Head of caudate nucleus (tissue), 42 donors: ENCODE data around the gene TIAM2.
"Not testable (repeated sequence)": the region's sequence is repeated elsewhere in the genome, so short reads cannot be mapped to it uniquely, and the experiment has no call there.

Experiments
- DNase-seq, 42 donors: peaks; one replicate each; pipeline versions ENCODE4 v3.0.0 to v3.0.0-alpha.2; 2020 to 2021; ENCODE audit warnings: mixed read lengths in 7 of 42
- intact Hi-C: fragments of 100-400 bp; cut with DNase I; formaldehyde crosslinking; loops from one replicate; pipeline ENCODE4 v1.15.0; 2022

The TIAM2 gene

DNA sequence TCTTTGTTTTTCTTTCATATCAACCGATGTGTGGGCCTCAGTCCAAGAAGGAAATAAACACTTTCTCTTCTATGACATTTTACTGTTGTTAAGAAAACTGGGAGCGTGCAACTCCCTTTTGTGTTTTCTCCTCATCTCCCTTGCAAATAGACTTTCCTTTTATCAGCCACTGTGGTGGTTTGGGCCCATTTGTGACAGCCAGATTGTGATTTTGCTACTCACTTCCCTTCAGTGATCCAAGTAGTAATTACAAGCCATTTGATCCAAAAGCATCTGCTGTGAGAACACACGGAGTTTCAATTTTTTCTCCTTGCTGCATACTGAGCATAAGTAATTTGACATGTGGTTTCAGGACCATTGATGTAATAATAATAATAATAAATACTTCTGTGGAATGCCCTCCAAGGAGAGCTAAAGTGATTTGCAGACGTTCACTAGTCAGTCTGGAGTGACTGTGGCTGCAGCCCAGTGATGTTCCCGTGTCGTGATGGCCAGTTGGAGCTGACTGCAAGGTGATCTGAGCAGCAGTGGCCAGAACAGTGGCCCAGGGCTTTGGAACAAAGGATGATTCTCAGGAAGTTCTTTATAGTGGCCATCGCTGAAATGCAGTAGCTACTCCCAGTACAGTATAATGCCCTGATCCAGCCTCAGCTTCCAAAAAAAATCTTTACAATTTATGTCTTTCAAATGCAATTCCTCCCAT, 176.8 kb downstream of the TIAM2 start:
- intact Hi-C loops = loop anchor here (10.0 kb wide), 2 partner anchors 143 to 307 kb away; partner anchors contain the start of gene TFB1M
- DNase-seq = peak in 5 of 42 donors; percentile 17 to 47 (median 27)

- intact Hi-C loops = loop anchor here (10.0 kb wide), 2 partner anchors 141 to 309 kb away; partner anchors contain the start of gene TFB1M
- peak in 1 of 42 donors; percentile 7 for DNase-seq
Observed at GRCh38 chr6:155173488-155173887, 178.4 kb downstream of the TIAM2 start.

GRCh38 chr6:155174576-155175211, 179.6 kb downstream of the TIAM2 start:
- intact Hi-C loops = loop anchor here (5.0 to 10.0 kb wide), 4 partner anchors 73 to 310 kb away; partner anchors contain the start of gene TFB1M
- DNase-seq = peak; percentile 19 to 88 (median 66)

DNA sequence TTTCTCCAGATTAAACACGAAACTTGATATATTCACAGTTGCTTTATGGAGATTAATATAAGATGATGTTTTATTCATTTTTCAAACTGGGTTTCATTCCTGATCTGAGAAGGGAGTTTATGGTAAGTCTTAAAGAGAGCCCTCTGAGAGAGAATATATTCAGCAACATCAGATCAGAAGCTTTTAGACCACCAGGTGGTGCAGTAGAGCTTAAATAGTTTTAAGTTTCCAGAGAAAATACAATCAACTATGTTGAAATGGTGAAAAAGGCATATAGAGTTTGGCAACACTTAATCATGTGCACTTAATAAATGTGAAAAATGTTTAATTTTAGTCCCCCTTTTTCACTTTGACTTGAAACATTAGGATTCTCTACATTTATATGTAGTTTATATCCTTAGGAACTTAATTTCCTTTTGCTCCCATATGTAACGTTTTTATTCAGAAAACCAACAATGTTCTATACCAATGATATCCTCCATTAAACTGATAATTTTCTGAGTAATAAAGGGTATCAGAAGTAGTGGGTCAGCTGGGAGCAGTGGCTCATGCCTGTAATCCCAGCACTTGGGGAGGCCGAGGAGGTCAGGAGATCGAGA, 182.3 kb downstream of the TIAM2 start:
- peak in 20 of 42 donors; percentile 28 to 87 (median 56) for DNase-seq
- intact Hi-C loops = loop anchor here (5.0 to 10.0 kb wide), 4 partner anchors 70 to 313 kb away; partner anchors contain the start of gene TFB1M

- no peak for DNase-seq
- intact Hi-C loops = no loop called here
Observed at GRCh38 chr6:155181498-155181897, 186.4 kb downstream of the TIAM2 start.

DNA sequence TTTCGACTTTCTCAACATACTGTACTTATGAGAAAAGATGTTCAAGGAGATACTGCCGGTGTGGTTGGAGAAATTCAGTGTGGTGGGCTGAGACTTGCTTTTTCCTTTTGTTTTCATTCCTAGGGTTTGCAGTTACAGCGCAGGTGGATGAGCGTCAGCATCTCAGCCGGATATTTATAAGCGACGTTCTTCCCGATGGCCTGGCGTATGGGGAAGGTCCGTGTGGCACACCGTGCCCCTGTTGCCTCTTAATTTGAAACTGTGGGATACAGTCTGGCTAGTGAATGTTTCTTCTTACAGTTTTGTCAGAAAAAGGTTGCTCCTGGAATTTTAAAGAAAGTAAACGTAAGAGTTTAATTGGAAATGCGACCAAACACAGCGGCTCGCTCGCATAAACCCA, 187.0 kb downstream of the TIAM2 start:
- no peak for DNase-seq
- intact Hi-C loops = no loop called here

- DNase-seq = no peak
- intact Hi-C loops = no loop called here
Observed at GRCh38 chr6:155183095-155183494, 188.0 kb downstream of the TIAM2 start.

DNA sequence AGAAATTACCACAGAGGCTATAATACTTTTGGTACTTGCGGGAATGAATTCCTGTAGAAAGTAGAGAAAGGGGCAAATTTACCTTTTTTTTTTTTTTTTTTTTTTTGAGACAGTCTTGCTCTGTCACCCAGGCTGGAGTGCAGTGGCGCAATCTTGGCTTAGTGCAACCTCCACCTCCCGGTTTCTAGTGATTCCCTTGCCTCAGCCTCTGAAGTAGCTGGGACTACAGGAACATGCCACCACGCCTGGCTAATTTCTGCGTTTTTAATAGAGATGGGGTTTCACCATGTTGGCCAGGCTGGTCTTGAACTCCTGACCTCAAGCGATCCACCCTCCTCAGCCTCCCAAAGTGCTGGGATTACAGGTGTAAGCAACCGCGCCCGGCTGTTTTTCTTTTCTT, 189.9 kb downstream of the TIAM2 start:
- DNase-seq = peak in 1 of 42 donors; percentile 12
- intact Hi-C loops = not testable (repeated sequence)

DNA sequence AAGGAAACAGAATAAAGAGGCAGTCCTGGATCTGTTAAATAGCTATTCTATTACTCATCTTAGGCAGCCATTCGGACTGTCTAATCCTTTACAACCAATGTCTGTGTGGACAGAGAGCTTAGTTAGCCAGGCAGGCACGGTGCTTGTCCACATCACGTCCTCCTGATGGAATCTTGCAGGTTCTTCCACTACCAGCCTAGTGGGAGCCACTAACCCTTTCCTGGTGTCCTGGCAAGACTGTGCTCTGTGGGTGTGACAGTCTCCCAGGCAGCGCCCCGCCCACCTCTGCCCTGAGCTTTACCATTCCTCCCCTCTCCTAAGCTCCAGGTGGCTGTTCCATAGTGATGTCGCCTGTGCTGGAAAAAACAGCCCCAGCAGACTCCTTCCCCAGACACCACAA, 190.4 kb downstream of the TIAM2 start:
- DNase-seq = no peak
- intact Hi-C loops = no loop called here

DNA sequence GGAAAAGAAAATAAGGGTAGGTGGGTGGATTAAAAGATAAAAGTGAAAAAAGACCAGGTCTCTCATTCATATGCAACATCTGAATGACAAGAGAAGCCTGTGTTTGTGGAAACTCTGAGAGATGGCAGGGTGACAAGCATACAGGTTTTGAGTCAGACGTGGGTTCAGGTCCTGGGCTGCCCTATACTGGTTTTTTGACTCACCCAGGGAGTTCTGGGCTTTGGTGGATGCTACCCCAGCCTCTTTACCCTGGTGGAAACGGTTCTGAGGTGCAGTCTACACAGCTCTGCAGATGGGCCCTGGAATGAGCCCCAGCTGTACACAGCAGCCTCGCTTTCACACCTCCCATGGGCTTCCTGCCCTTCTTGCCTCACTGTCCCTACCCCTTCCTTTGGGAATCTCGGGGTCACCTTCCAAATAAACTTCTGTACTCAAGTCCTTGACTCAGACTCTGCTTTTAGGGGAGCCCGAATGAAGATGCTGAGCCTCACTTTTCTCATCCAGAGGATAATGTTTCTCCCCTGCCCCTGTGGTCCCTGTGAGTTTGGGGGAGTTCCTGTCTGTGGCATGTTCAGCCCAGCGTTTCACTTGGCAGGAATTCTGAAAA, 191.0 kb downstream of the TIAM2 start:
- peak in 1 of 42 donors; percentile 10 for DNase-seq
- intact Hi-C loops = no loop called here

DNA sequence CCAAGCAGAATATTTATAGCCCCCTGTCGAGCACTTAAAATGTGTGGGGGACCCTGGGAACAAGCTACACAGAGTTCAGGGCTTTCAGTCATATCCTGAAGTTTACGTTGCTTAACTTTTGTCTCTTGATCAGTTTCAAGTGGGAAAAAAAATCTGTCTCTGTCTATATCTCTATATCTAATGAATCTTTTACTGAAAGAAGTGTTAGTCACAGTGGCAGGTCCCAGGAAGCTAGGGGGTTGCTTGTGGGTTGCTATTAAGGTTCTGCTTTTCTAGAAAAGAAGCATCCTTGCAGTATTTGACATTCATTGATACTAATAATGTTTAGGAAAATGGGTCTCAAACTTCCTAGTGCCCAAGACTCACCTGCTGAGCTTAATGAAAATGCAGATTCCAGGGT, 192.0 kb downstream of the TIAM2 start:
- intact Hi-C loops = no loop called here
- no peak for DNase-seq

GRCh38 chr6:155187994-155188706, 193.0 kb downstream of the TIAM2 start:
- peak in 1 of 42 donors; percentile 33 for DNase-seq
- intact Hi-C loops = no loop called here

DNA sequence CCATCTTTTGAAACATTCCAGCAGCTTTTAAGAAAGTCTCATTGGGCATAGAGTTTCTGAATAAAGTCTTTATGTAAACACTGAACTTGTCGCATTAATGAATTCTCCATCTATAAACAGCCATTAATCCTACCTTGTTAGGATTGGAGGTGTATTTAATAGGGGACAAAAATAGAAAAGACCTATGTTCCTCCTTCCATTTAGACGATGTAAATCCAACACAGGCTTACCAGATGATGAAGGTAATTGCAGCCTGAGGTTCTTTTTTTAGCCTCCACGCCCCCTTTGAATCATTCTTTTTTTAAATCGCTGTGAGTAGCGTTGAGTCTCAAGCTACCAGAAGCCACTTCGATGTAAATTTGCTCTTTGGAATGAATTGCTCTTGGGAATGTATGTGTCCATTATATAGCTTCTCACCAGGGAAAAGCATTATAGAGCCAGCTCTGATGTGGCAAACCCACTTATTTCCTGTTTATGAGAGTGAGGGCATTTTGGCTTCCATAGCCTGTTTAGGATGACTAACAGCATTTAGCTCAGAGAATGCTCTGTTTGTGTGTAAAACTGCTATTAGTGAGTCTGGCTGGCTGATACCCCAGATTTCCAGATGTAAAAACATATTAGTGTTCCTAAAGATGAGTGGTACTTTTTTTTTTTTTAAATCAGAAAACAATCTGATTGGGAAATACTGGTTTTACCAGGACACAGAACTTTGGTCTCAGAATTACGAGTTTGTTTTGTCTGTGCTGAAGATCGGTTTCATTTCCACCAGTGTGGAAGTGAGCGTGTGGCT, 193.8 kb downstream of the TIAM2 start:
- intact Hi-C loops = no loop called here
- DNase-seq = peak in 5 of 42 donors; percentile 14 to 43 (median 23)

DNA sequence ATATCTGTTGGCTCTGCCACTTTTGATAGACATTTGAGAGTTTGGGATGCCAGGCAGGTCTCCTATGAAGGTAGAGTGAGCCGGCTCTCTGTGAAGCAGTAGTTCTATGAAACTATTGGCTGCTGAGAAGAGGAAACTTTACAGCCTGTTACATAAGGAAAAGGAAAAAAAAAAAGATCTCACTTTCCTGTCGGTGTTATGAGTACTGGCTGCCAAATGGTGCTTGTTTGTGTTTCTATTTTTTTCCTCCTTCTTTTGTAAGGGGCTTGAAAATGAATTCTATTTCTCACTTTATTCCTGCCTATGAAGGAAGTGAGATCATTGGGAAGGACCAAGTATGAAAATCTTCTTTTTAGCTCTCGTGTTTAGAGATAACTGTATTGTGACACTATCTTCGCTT, 195.6 kb downstream of the TIAM2 start:
- intact Hi-C loops = no loop called here
- no peak for DNase-seq

DNA sequence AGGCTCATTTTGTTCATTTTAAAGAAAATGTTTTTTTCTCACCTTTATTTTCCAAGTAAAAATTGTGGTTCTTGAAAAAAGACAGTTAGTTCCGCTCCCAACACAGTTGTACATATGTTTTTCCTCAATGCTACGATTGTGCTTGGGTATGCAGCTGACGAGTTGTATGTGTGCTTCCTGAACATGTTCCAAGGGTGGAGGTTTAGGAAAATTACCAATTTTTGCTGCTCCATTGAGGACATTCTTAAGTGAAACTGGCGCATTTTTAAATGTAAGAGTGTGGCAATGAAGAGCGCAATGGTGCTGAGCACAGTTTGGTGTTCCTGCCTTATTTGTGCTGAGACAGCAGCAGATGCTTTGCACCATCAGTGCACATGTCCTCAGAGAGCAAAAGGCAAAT, 198.4 kb downstream of the TIAM2 start:
- intact Hi-C loops = no loop called here

DNA sequence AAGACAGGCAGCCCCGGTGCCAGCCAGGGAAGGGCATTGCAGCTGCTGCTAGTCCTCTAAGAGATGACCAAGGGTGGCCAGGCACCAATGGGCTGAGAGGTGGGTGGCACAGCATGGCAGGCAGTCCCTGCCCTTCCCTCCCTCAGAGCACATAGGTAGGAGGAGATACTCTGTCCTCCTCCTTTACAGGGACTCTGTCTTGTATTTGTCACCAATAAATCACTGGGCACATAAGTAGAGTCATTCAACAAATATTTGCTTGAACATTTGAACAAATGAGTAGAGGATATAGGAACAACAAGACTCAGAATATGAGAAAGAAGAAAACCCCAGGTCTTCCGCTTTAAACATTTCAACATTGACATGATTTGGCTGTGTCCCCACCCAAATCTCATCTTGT, 199.3 kb downstream of the TIAM2 start:
- intact Hi-C loops = no loop called here
- no peak for DNase-seq

More for the DNA sequence above, 198.4 kb downstream of the TIAM2 start:
- DNase-seq = no peak

DNA sequence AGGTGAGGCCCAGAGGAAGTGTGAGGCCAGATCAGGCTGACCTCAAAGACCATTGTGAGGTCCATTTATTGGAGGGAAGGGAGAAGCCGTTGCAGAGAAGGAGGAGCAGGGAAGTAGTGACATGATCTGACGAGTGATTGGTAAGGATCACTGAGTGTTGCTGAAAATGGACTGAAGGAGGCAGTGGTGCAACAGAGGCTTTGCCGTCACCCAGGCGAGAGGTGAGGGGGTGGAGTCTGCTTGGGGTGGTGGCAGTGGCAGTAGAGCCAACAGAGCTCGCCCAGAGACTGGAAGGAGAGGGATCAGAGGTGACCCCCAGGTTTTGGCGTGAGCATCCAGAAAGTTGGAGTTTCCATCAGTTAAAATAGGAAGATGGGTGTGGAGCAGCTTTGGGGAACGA, 200.8 kb downstream of the TIAM2 start:
- intact Hi-C loops = no loop called here
- peak in 1 of 42 donors; percentile 38 for DNase-seq

DNA sequence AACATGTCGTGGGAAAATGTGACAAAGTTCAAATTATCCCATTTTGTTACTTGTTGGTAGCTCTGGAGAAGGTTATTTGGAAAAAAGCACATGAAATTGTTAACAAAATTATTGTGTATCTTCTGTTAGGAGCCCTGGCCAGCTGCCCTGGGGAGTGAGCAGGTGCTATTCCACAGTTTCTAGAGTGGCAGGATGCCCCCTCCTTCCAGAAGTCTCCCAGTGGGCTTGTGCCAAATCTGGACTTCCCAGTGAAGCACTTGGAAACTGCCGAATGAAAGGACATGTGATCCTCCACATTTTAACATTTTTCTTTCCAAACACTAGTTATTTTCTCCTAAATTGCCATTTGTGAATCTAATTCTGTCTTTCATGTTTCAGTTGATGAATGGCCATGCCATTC, 201.8 kb downstream of the TIAM2 start:
- intact Hi-C loops = no loop called here
- DNase-seq = peak in 2 of 42 donors; percentile 12 to 42
